SK-N-SH (cell line): ENCODE measurements around the gene ZNF185. TPM values are rescaled to one million over a fixed set of nuclear protein-coding genes. Genes with fewer than 3 reads are reported as not detected.

ENCODE experiments used
- CTCF ChIA-PET: fragments of 300-600, 350-600 bp; formaldehyde crosslinking; extraction: SDS; loops from one replicate; lab custom pipeline; 2021; lab: Yijun Ruan, JAX
- POLR2A ChIA-PET: fragments of 350-600 bp; sonication (Branson Sonifier 250); formaldehyde crosslinking; extraction: SDS; loops from one replicate; lab custom pipeline; 2020; ENCODE audit warnings: antibody characterized with exemption, inconsistent platforms; lab: Yijun Ruan, JAX
- DNase-seq: peaks from one replicate; pipeline ENCODE4 v3.0.0; 2012
- H2AFZ ChIP-seq: fragments of 200-600 bp; sonication (generic); 2 replicates; pipeline ENCODE4 v1.8.1; 2016; ENCODE audit warnings: antibody characterized with exemption, mild to moderate bottlenecking, low read depth
- H3F3A ChIP-seq: fragments of 200-600 bp; sonication (generic); replicated peaks from 2 replicates; pipeline ENCODE3; 2016; ENCODE audit warnings: antibody characterized with exemption, mild to moderate bottlenecking; ENCODE audit not compliant: insufficient read depth
- H3K27ac ChIP-seq, 2 experiments: fragments of 200-500 bp in 1 of 2; fragments of 200-600 bp in 1 of 2; sonication (Bioruptor generic) in 1 of 2; sonication (generic), shearing (Covaris generic) in 1 of 2; 2 replicates each; pipeline versions ENCODE4 v1.5.1 to v1.6.1; 2014 to 2016; ENCODE audit warnings: low read depth in 2 of 2, inconsistent platforms in 1 of 2, low read length in 1 of 2, mild to moderate bottlenecking in 1 of 2, mixed read lengths in 1 of 2
- H3K27me3 ChIP-seq: fragments of 200-600 bp; sonication (generic), shearing (Covaris generic); 2 replicates; pipeline ENCODE4 v1.6.1; 2016; ENCODE audit warnings: mixed run types; ENCODE audit not compliant: insufficient read depth
- H3K36me3 ChIP-seq, 2 experiments: fragments of 200-500 bp in 1 of 2; fragments of 200-600 bp in 1 of 2; sonication (Bioruptor generic) in 1 of 2; sonication (generic) in 1 of 2; replicated peaks in 1 of 2; 2 replicates each; pipeline versions ENCODE3 to v1.5.1; 2014 to 2016; ENCODE audit warnings: low read length in 1 of 2, mild to moderate bottlenecking in 1 of 2; ENCODE audit not compliant: insufficient read depth in 2 of 2, control insufficient read depth in 1 of 2
- H3K4me1 ChIP-seq, 2 experiments: fragments of 200-500 bp in 1 of 2; fragments of 200-600 bp in 1 of 2; sonication (Bioruptor generic) in 1 of 2; sonication (generic), shearing (Covaris generic) in 1 of 2; 2 replicates each; pipeline versions ENCODE4 v1.5.1 to v1.6.1; 2014 to 2016; ENCODE audit warnings: low read depth in 1 of 2, low read length in 1 of 2, mixed run types in 1 of 2; ENCODE audit not compliant: insufficient read depth in 2 of 2, control insufficient read depth in 1 of 2
- H3K4me2 ChIP-seq: fragments of 200-600 bp; sonication (generic), shearing (Covaris generic); 2 replicates; pipeline ENCODE4 v1.6.1; 2017; ENCODE audit warnings: mixed run types
- H3K4me3 ChIP-seq, 2 experiments: fragments of 200-500 bp in 1 of 2; fragments of 200-600 bp in 1 of 2; sonication (Bioruptor generic) in 1 of 2; sonication (generic), shearing (Covaris generic) in 1 of 2; 2 replicates each; pipeline versions ENCODE4 v1.5.1 to v1.8.1; 2014 to 2016; ENCODE audit warnings: low read depth in 2 of 2, inconsistent platforms in 1 of 2, low read length in 1 of 2, mild to moderate bottlenecking in 1 of 2, mixed read lengths in 1 of 2, moderate library complexity in 1 of 2
- H3K79me2 ChIP-seq: fragments of 200-600 bp; sonication (generic); 2 replicates; pipeline ENCODE4 v1.8.1; 2017; ENCODE audit warnings: mild to moderate bottlenecking; ENCODE audit not compliant: insufficient read depth
- H3K9ac ChIP-seq: fragments of 200-600 bp; sonication (generic); 2 replicates; pipeline ENCODE4 v1.6.1; 2017; ENCODE audit warnings: mixed run types
- H3K9me2 ChIP-seq: fragments of 200-600 bp; sonication (generic); 2 replicates; pipeline ENCODE4 v1.6.1; 2017; ENCODE audit warnings: mixed run types
- H3K9me3 ChIP-seq: fragments of 200-600 bp; sonication (generic); 2 replicates; pipeline ENCODE4 v1.6.1; 2017; ENCODE audit warnings: mixed run types, mild to moderate bottlenecking, moderate library complexity
- H4K20me1 ChIP-seq: fragments of 200-600 bp; sonication (generic); 2 replicates; pipeline ENCODE4 v1.6.1; 2017; ENCODE audit warnings: mild to moderate bottlenecking, mixed run types; ENCODE audit not compliant: insufficient read depth
- CHD2 ChIP-seq: fragments of 150-350 bp; IDR thresholded peaks from 2 replicates; pipeline ENCODE4 v1.6.1; 2018; ENCODE audit warnings: low read length; ENCODE audit not compliant: partially characterized antibody
- ELF1 ChIP-seq: IDR thresholded peaks from 2 replicates; pipeline ENCODE4 v1.4.0; 2012
- EP300 ChIP-seq, 2 experiments: IDR thresholded peaks; 2 replicates each; pipeline versions ENCODE4 v1.4.0 to v1.6.1; 2012; ENCODE audit warnings: borderline replicate concordance in 1 of 2, low read depth in 1 of 2, low read length in 1 of 2
- FOSL2 ChIP-seq: IDR thresholded peaks from 2 replicates; pipeline ENCODE4 v1.4.0; 2012; ENCODE audit warnings: low read depth, mild to moderate bottlenecking, moderate library complexity, borderline replicate concordance
- GABPA ChIP-seq: IDR thresholded peaks from 2 replicates; pipeline ENCODE4 v1.4.0; 2012; ENCODE audit warnings: low read depth, mild to moderate bottlenecking
- MXI1 ChIP-seq: IDR thresholded peaks from 2 replicates; pipeline ENCODE4 v1.6.1; 2012; ENCODE audit warnings: mild to moderate bottlenecking, low read depth, low read length, improper control_type of control experiment
- POLR2AphosphoS5 ChIP-seq: IDR thresholded peaks from 2 replicates; pipeline ENCODE4 v1.6.1; 2012; ENCODE audit warnings: low read depth, low read length
- RAD21 ChIP-seq: IDR thresholded peaks from 2 replicates; pipeline ENCODE4 v1.6.1; 2012; ENCODE audit warnings: mild to moderate bottlenecking, low read length
- RFX5 ChIP-seq: IDR thresholded peaks from 2 replicates; pipeline ENCODE4 v1.6.1; 2012; ENCODE audit warnings: mild to moderate bottlenecking, improper control_type of control experiment, low read length
- RXRA ChIP-seq: IDR thresholded peaks from 2 replicates; pipeline ENCODE4 v1.4.0; 2012; ENCODE audit warnings: low read depth, mild to moderate bottlenecking, borderline replicate concordance
- SIN3A ChIP-seq: IDR thresholded peaks from 2 replicates; pipeline ENCODE4 v1.6.1; 2012; ENCODE audit warnings: low read depth, mild to moderate bottlenecking, low read length, moderate library complexity, borderline replicate concordance
- SMC3 ChIP-seq: IDR thresholded peaks from 2 replicates; pipeline ENCODE4 v1.6.1; 2012; ENCODE audit warnings: low read depth, low read length, improper control_type of control experiment
- TAF1 ChIP-seq: IDR thresholded peaks from 2 replicates; pipeline ENCODE4 v1.6.1; 2012; ENCODE audit warnings: low read depth, mild to moderate bottlenecking, low read length, moderate library complexity, borderline replicate concordance
- TEAD4 ChIP-seq: IDR thresholded peaks from 2 replicates; pipeline ENCODE4 v1.4.0; 2012; ENCODE audit warnings: mild to moderate bottlenecking, borderline replicate concordance; ENCODE audit not compliant: insufficient read depth
- WGBS: methylation state at CpG from one replicate; pipeline ENCODE4 v1.1.6; 2017; ENCODE audit warnings: low lambda C conversion rate; 5-methylcytosine and 5-hydroxymethylcytosine counted together
- polyA plus RNA-seq, 3 experiments: library from polyadenylated mRNA; depleted of rRNA; stranded (reverse); fragments of >200 nt; gene quantifications; 2 replicates each; pipeline ENCODE4 v1.2.3, GENCODE V29; 2012
- TF ChIP-seq, protein P1 (sequence below): IDR thresholded peaks from 2 replicates; pipeline ENCODE4; 2012
- TF ChIP-seq, protein P2 (sequence below): IDR thresholded peaks from 2 replicates; pipeline ENCODE4 v1.6.1; 2012; ENCODE audit warnings: mild to moderate bottlenecking, low read depth, low read length, moderate library complexity
- TF ChIP-seq, protein P3 (sequence below): fragments of 150-350 bp; IDR thresholded peaks from 2 replicates; pipeline ENCODE4 v1.6.1; 2017; ENCODE audit warnings: antibody characterized with exemption, low read length, low read depth, borderline replicate concordance
- TF ChIP-seq, protein P4 (sequence below): fragments of 150-350 bp; IDR thresholded peaks from 2 replicates; pipeline ENCODE4 v1.6.1; 2016; ENCODE audit warnings: mild to moderate bottlenecking, low read depth, low read length
- TF ChIP-seq, protein P5 (sequence below): IDR thresholded peaks from 2 replicates; pipeline ENCODE4 v1.4.0; 2012; ENCODE audit warnings: low read depth, borderline replicate concordance
- TF ChIP-seq, protein P6 (sequence below): IDR thresholded peaks from 2 replicates; pipeline ENCODE4 v1.4.0; 2012; ENCODE audit warnings: low read depth

The ZNF185 gene
- polyA plus RNA-seq (2012; rRNA removed): 10.3 and 10.6 TPM in 2 replicates
- 5.9 and 7.3 TPM in 2 replicates for polyA plus RNA-seq (2012; cell fraction: cytosol; rRNA removed)
- 18.4 and 23.2 TPM in 2 replicates for polyA plus RNA-seq (2012; cell fraction: nucleus; rRNA removed)

DNA sequence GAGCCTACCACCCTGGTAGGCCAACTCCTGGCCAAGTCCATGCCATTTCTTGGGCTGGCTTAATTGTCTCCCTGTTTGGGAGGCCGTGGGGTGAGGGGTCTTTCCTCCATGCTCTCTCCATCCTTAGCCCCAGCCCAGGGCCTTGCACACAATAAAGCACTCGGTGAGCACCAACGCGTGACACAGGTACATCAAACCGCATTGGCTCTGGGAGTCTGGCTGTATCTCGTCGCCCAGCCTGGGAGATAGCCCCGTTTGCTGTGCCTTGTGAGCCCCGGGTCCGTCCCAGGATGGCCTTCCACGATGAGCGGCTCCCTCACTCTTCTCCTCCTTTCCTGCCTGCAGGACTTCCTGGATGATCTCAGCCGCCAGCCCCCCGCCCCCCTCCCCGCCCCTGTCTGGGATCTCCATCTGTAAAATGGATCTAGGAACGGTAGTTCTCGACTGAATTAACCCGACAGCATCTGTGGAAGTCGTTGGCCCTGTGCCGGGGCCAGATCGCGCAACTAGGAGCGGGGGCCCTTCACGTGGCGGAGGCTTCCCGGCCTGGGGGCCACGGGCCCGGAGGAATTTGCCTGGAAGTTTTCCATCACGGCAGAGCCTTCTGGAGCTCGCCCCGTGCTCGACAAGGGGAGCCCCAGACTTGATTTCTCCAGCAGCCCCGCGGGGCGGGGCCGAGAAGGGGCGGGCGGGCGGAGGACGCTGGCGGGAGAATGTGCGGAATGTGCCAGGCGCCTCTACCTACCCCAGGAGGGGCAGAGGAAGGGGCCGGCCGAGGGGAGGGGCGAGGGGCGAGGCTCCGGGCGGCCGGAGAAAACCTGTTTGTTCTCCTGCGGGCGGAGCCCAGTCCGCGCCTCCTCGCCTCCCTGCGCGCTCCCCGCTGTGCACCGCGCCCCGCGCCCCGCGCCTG lies at the start of gene ZNF185:
Gene ZNF185 (plus strand): TSS at position 846 of the 910 bp plus-strand sequence. CDS start 16,423 bp downstream, outside the sequence.
- peak; percentile 70 for DNase-seq
- peak within 1 kb of the TSS; percentile 46 to 47; a peak in 3 of 4 replicates for H3K4me3 ChIP-seq
- ChIA-PET POLR2A (no interaction called here), CTCF (interaction anchor here (0.6 to 5.2 kb wide), 4 partner anchors 19 to 77 kb away, joined by 3 to 37 read pairs (median 4); no protein-coding TSS in a partner anchor)
- H3K9me3 ChIP-seq: no peaks in the 10 kb centered on the region
- WGBS: 46% methylated on average over 12 of the region's 64 CpGs
- H3K4me2 ChIP-seq: peak within 1 kb of the TSS; percentile 78
- peaks cover 0 to 2% of the 10 kb centered on the region in 2 experiments; a peak in 1 of 4 replicates for H3K4me1 ChIP-seq
- no peaks in the 10 kb centered on the region for H3K36me3 ChIP-seq
- no peaks in the 10 kb centered on the region for H4K20me1 ChIP-seq
- peak within 1 kb of the TSS; percentile 46; the same call in 1 of the 2 replicates for H3K9ac ChIP-seq
- no peaks in the 10 kb centered on the region for H3K9me2 ChIP-seq
- no peaks in the 10 kb centered on the region; the same call in 1 of the 2 replicates for H3K27me3 ChIP-seq
- peak within 1 kb of the TSS; percentile 51; the same call in 1 of the 2 replicates for H2AFZ ChIP-seq
- no peak within 1 kb of the TSS for H3K27ac ChIP-seq
- H3F3A ChIP-seq: no peaks in the 10 kb centered on the region
- TF ChIP-seq RAD21 (no peak), CHD2 (no peak), SIN3A (no peak), RXRA (no peak), FOSL2 (no peak), TEAD4 (no peak), EP300 (IDR thresholded peaks at IDR 0.05; ENCODE audit: borderline replicate concordance in 1 of 2, low read depth in 1 of 2, low read length in 1 of 2) (no peak), MXI1 (no peak), ELF1 (no peak), SMC3 (no peak), GABPA (no peak), RFX5 (no peak), POLR2AphosphoS5 (no peak), TAF1 (no peak)
- TF ChIP-seq, protein P1, sequence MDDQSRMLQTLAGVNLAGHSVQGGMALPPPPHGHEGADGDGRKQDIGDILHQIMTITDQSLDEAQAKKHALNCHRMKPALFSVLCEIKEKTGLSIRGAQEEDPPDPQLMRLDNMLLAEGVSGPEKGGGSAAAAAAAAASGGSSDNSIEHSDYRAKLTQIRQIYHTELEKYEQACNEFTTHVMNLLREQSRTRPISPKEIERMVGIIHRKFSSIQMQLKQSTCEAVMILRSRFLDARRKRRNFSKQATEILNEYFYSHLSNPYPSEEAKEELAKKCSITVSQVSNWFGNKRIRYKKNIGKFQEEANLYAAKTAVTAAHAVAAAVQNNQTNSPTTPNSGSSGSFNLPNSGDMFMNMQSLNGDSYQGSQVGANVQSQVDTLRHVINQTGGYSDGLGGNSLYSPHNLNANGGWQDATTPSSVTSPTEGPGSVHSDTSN: no peak
- TF ChIP-seq, protein P2, sequence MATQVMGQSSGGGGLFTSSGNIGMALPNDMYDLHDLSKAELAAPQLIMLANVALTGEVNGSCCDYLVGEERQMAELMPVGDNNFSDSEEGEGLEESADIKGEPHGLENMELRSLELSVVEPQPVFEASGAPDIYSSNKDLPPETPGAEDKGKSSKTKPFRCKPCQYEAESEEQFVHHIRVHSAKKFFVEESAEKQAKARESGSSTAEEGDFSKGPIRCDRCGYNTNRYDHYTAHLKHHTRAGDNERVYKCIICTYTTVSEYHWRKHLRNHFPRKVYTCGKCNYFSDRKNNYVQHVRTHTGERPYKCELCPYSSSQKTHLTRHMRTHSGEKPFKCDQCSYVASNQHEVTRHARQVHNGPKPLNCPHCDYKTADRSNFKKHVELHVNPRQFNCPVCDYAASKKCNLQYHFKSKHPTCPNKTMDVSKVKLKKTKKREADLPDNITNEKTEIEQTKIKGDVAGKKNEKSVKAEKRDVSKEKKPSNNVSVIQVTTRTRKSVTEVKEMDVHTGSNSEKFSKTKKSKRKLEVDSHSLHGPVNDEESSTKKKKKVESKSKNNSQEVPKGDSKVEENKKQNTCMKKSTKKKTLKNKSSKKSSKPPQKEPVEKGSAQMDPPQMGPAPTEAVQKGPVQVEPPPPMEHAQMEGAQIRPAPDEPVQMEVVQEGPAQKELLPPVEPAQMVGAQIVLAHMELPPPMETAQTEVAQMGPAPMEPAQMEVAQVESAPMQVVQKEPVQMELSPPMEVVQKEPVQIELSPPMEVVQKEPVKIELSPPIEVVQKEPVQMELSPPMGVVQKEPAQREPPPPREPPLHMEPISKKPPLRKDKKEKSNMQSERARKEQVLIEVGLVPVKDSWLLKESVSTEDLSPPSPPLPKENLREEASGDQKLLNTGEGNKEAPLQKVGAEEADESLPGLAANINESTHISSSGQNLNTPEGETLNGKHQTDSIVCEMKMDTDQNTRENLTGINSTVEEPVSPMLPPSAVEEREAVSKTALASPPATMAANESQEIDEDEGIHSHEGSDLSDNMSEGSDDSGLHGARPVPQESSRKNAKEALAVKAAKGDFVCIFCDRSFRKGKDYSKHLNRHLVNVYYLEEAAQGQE: no peak
- TF ChIP-seq, protein P3, sequence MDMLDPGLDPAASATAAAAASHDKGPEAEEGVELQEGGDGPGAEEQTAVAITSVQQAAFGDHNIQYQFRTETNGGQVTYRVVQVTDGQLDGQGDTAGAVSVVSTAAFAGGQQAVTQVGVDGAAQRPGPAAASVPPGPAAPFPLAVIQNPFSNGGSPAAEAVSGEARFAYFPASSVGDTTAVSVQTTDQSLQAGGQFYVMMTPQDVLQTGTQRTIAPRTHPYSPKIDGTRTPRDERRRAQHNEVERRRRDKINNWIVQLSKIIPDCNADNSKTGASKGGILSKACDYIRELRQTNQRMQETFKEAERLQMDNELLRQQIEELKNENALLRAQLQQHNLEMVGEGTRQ: no peak
- TF ChIP-seq, protein P4, sequence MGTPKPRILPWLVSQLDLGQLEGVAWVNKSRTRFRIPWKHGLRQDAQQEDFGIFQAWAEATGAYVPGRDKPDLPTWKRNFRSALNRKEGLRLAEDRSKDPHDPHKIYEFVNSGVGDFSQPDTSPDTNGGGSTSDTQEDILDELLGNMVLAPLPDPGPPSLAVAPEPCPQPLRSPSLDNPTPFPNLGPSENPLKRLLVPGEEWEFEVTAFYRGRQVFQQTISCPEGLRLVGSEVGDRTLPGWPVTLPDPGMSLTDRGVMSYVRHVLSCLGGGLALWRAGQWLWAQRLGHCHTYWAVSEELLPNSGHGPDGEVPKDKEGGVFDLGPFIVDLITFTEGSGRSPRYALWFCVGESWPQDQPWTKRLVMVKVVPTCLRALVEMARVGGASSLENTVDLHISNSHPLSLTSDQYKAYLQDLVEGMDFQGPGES: no peak
- TF ChIP-seq, protein P5, sequence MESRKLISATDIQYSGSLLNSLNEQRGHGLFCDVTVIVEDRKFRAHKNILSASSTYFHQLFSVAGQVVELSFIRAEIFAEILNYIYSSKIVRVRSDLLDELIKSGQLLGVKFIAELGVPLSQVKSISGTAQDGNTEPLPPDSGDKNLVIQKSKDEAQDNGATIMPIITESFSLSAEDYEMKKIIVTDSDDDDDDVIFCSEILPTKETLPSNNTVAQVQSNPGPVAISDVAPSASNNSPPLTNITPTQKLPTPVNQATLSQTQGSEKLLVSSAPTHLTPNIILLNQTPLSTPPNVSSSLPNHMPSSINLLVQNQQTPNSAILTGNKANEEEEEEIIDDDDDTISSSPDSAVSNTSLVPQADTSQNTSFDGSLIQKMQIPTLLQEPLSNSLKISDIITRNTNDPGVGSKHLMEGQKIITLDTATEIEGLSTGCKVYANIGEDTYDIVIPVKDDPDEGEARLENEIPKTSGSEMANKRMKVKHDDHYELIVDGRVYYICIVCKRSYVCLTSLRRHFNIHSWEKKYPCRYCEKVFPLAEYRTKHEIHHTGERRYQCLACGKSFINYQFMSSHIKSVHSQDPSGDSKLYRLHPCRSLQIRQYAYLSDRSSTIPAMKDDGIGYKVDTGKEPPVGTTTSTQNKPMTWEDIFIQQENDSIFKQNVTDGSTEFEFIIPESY: no peak
- TF ChIP-seq, protein P6, sequence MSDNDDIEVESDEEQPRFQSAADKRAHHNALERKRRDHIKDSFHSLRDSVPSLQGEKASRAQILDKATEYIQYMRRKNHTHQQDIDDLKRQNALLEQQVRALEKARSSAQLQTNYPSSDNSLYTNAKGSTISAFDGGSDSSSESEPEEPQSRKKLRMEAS: no peak
- no peaks in the 10 kb centered on the region for H3K79me2 ChIP-seq
